SH-SY5Y (cell line): ENCODE results near the gene NXPH1.

Source experiments
- GATA2 ChIP-seq: IDR thresholded peaks from 2 replicates; pipeline ENCODE4 v1.6.1; 2011; ENCODE audit warnings: mild to moderate bottlenecking, low read depth, low read length
- GATA3 ChIP-seq: IDR thresholded peaks from 2 replicates; pipeline ENCODE4 v1.6.1; 2011; ENCODE audit warnings: low read depth, mild to moderate bottlenecking, low read length, moderate library complexity

DNA sequence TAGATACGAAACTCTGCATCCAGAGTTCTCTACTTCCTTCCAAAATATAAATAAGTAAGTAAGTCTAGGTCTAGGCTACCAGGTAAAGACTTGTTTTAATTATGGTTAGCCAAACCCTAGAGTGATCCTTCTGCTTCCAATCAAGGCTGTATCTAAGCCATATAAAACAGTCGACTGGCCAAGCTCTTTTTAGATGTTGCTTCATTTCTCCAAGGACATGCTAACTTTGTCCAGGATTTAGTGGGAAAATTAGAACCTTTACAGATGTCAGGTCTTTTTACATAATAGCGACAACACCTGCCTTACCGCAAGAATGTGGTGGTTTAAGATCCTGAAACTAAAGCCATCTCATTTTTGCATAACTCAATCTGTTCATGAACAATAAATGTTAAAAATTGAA, 156.8 kb downstream of the NXPH1 start:
- no peak for TF ChIP-seq GATA2
- no peak for TF ChIP-seq GATA3
